Lung (tissue), 12 donors: Measurements from ENCODE around the gene TEKT3. TPM values are rescaled to one million over a fixed set of nuclear protein-coding genes. Genes with fewer than 3 reads are reported as not detected.

Experiments used
- ATAC-seq: fragments of 200-7000 bp; cut with Tn5 transposase; one replicate; pipeline ENCODE4 v1.9.1; 2020; ENCODE audit warnings: moderate number of reproducible peaks; ENCODE audit not compliant: insufficient read depth, low FRiP score
- DNase-seq, 3 donors: peaks; one replicate each; pipeline ENCODE4 v3.0.0-alpha.2; 2013 to 2017
- H3K27ac ChIP-seq, 2 donors: one replicate each; pipeline ENCODE4 v1.5.1; 2013; ENCODE audit warnings: mild to moderate bottlenecking in 2 of 2, moderate library complexity in 2 of 2, control low read depth in 1 of 2, inconsistent platforms in 1 of 2, low read depth in 1 of 2, low read length in 1 of 2
- H3K27me3 ChIP-seq, 3 donors: one replicate each; pipeline ENCODE4 v1.5.1; 2013; ENCODE audit warnings: low read length in 2 of 3; ENCODE audit not compliant: control insufficient read depth in 3 of 3, insufficient read depth in 3 of 3
- H3K36me3 ChIP-seq, 4 donors: one replicate each; pipeline ENCODE4 v1.5.1; 2013; ENCODE audit warnings: low read length in 4 of 4, mild to moderate bottlenecking in 1 of 4, moderate library complexity in 1 of 4; ENCODE audit not compliant: control insufficient read depth in 4 of 4, insufficient read depth in 4 of 4
- H3K4me1 ChIP-seq, 5 donors: one replicate each; pipeline ENCODE4 v1.5.1; 2013; ENCODE audit warnings: low read length in 5 of 5, mild to moderate bottlenecking in 2 of 5, moderate library complexity in 1 of 5; ENCODE audit not compliant: control insufficient read depth in 5 of 5, insufficient read depth in 5 of 5
- H3K4me3 ChIP-seq: one replicate; pipeline ENCODE4 v1.5.1; 2013; ENCODE audit warnings: mild to moderate bottlenecking, control low read depth, moderate library complexity
- H3K9ac ChIP-seq, 2 donors: one replicate each; pipeline ENCODE4 v1.5.1; 2013; ENCODE audit warnings: low read length in 2 of 2, control low read depth in 1 of 2; ENCODE audit not compliant: insufficient read depth in 1 of 2
- H3K9me3 ChIP-seq, 4 donors: one replicate each; pipeline ENCODE4 v1.5.1; 2013; ENCODE audit warnings: low read length in 3 of 4, mild to moderate bottlenecking in 1 of 4, moderate library complexity in 1 of 4; ENCODE audit not compliant: control insufficient read depth in 4 of 4, insufficient read depth in 3 of 4
- CTCF ChIP-seq: IDR thresholded peaks from 2 replicates; pipeline ENCODE4 v1.5.1; 2012; ENCODE audit warnings: mild to moderate bottlenecking; ENCODE audit errors: control extremely low read depth, extremely low read depth
- WGBS, 2 donors: extraction: QIAGEN DNeasy Blood & Tissue Kit; methylation state at CpG; one replicate each; pipeline ENCODE4 v1.1.7; 2013; 5-methylcytosine and 5-hydroxymethylcytosine counted together
- polyA plus RNA-seq, 2 donors: library from polyadenylated mRNA; stranded (reverse); fragments of 200-250 nt; gene quantifications; one replicate each; pipeline ENCODE4 v1.2.1, GENCODE V29; 2013
- total RNA-seq, 2 donors: library from RNA; depleted of rRNA in 1 of 2; stranded (reverse); fragments of >200 nt in 1 of 2; gene quantifications; one replicate each; pipeline ENCODE4 v1.2.1, GENCODE V29; 2014 to 2021
- donor health status: control.
- donor health status: control.
- donor health status: Bipolar disorder and iron deficiency.
- donor health status: healthy.
- donor health status: DM: yes; HTN: yes; CAD: no.

The TEKT3 gene
- total and polyA plus RNA-seq, 4 donors: 1.2 to 5.4 (median 1.7) TPM

- H3K36me3 ChIP-seq: no peaks in the 10 kb centered on the region
- WGBS, 2 donors: 74 to 75% methylated on average over 5 of the region's 5 CpGs
- ATAC-seq (no peak), DNase-seq (no peak)
- no peaks in the 10 kb centered on the region for H3K4me1 ChIP-seq
- H3K27me3 ChIP-seq: no peaks in the 10 kb centered on the region
- no peak overlapping the region for H3K4me3 ChIP-seq
- TF ChIP-seq CTCF: no peak
- no peaks in the 10 kb centered on the region for H3K9me3 ChIP-seq
- H3K9ac ChIP-seq: no peak overlapping the region
- no peak overlapping the region for H3K27ac ChIP-seq
Measured at GRCh38 chr17:15319452-15320010, 21.9 kb downstream of the TEKT3 start.

DNA sequence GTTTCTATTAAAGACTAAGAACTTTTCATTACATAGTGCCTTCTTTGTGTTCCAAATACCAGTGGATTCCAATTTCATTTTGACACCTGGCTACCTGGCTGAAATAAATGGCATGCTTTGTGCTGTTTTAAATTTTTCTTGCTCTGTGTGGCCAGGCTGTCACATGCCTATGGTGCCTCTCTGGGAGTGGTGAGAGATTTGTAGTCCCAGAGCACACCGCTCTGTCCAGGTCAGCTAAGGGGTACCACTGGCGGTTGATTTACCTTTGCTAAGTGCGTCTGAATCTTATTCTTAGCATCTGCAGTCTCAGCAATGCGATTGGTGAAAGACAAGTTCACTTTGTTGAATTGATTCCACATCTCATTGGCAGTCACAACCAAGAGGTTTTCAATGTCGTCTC lies 29.4 kb downstream of the TEKT3 start:
- Histone ChIP-seq H3K27me3 (no peaks in the 10 kb centered on the region), H3K36me3 (no peaks in the 10 kb centered on the region), H3K9me3 (no peaks in the 10 kb centered on the region), H3K9ac (no peak overlapping the region), H3K4me3 (no peak overlapping the region), H3K27ac (no peak overlapping the region), H3K4me1 (peaks cover 0 to 31% (median 13%) of the 10 kb centered on the region in 5 donors)
- WGBS, 2 donors: 92 to 95% methylated on average over 5 of the region's 5 CpGs
- no peak for TF ChIP-seq CTCF
- ATAC-seq: no peak
- no peak for DNase-seq

GRCh38 chr17:15309793-15310192 lies 31.6 kb downstream of the TEKT3 start:
- H3K4me3 ChIP-seq: no peak overlapping the region
- H3K9me3 ChIP-seq: no peaks in the 10 kb centered on the region
- peaks cover 0 to 50% (median 22%) of the 10 kb centered on the region in 5 donors for H3K4me1 ChIP-seq
- no peak overlapping the region for H3K9ac ChIP-seq
- WGBS, 2 donors: 67 to 82% methylated on average over 3 of the region's 3 CpGs
- no peaks in the 10 kb centered on the region for H3K36me3 ChIP-seq
- ATAC-seq: no peak
- TF ChIP-seq CTCF: no peak
- H3K27ac ChIP-seq: no peak overlapping the region
- peak in 2 of 3 donors; percentile 48 to 75 for DNase-seq
- H3K27me3 ChIP-seq: no peaks in the 10 kb centered on the region

GRCh38 chr17:15309236-15309635 lies 32.2 kb downstream of the TEKT3 start:
- H3K36me3 ChIP-seq: no peaks in the 10 kb centered on the region
- H3K9me3 ChIP-seq: no peaks in the 10 kb centered on the region
- DNase-seq (no peak), ATAC-seq (no peak)
- H3K4me1 ChIP-seq: peaks cover 0 to 55% (median 22%) of the 10 kb centered on the region in 5 donors
- no peak overlapping the region for H3K9ac ChIP-seq
- 75 to 76% methylated on average over 3 of the region's 3 CpGs for WGBS, 2 donors
- no peak for TF ChIP-seq CTCF
- H3K4me3 ChIP-seq: no peak overlapping the region
- H3K27ac ChIP-seq: no peak overlapping the region
- no peaks in the 10 kb centered on the region for H3K27me3 ChIP-seq
